NCI-H1105 (cell line): Measurements from ENCODE around the gene DFFB.

Experiments
- DNase-seq: peaks from one replicate; lab custom pipeline; 2025; lab: John Stamatoyannopoulos, UW

Gene DFFB

DNA sequence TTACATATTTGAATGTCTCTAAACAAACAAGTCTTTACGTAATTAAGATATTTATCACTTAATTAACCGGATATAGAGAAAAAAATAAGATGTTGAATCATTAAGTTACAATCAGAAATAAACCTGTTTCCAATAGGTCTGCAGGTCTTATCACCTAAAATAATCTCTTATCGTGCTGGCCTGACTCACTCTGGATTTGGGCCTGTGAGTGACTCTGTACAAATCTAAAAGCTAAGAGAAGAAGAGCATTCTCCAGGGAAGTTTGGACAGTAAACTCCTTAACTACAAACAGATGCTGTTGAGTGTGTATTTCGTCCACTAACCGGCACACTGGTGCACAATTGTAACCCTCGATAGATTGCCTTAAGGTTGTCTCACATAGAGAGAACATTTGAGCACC, 25.6 kb upstream of the DFFB start:
- DNase-seq, result no peak

DNA sequence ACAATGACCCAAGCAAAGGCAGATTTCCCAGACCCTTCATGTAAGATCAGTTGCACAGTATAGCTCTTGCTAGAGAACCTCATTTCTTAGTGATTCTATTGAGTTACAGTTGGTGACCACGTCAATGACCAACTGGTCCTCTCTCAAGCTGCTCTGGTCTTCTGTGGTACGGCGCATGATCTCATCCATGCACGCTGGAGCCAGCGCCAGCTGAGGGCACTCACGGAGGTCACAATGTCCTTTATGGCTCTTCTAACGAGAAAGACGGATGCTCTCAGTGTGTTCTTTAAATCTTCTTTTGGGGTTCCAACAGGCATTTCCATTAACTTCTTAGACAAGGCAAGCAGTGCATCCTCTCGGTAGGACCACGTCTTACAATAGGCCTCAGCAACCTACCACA, 22.6 kb upstream of the DFFB start:
- no peak for DNase-seq

DNA sequence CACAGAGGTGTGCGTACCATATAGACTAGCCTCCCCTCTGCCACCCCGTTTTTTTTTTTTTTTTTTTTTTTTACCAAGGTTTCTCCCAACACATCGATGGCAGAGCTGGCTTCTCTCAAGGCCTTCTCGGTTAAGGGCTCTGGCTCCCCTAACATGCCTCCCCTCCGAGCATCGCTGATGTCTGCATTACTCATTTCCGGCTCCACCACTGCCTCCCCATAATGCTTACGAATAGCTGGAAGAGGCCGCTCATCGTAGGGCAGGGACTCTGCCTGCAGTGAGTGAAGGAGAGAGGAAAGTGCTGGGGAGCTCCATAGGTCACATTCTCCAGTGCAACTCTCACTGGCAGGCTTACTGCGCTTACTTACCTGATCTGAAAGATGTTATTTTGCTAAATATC, 20.9 kb upstream of the DFFB start:
- no peak for DNase-seq

DNA sequence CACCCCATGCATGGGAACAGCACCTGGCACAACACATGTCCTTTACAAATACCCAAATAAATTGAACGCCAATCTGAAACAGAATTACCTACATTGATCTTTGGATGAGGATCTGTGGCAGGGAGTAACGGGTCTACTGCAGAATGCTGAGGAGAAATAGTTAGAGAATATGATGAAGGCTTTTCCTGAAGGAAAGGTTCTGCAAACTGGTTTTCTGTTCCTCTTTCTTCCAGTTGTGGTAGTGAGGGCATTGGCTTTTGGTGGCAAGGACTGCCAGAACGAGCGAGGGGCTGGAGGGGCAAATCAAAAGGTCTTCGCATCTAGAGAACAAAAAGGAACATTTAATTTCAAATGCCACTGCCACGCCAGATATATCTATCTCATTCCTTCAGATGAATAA, 20.1 kb upstream of the DFFB start:
- DNase-seq, result no peak

DNA sequence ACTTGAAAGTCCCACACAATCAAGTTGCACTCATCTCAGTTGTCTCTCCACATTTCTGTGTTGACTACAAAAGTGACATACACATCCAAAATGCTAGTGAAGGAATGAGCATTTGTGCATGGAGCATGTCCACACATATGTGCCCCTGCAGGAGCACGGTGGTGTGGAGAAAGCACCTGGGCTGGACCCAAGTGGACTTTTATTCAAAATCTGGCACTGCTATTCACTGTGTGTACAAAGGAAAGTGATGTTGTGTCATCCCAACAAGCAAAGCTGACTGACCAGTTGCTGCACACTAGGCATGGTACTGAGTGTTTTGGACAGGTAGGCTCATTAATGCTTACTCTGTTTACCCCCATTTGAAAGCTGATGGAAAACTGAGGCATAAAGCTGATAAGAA, 19.6 kb upstream of the DFFB start:
- no peak for DNase-seq

DNA sequence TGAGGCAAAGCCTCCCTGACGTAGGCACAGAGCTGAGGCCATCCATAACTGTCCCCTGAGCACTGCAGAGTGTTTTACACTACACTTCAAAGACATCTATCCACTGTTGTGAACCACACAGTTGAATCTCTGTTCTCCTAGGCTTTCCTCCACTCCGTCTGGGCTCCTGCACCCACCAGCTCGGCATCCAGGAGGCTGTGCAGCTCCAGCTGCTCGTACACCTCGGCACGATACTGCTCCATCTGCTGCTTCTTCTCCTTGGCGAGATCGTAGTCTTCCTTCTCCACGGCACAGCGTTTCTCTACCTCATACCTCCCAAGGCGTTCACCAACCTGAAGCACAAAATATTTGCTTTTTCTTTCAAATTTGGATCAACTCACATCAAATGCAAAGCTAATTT, 18.5 kb upstream of the DFFB start:
- no peak for DNase-seq

DNA sequence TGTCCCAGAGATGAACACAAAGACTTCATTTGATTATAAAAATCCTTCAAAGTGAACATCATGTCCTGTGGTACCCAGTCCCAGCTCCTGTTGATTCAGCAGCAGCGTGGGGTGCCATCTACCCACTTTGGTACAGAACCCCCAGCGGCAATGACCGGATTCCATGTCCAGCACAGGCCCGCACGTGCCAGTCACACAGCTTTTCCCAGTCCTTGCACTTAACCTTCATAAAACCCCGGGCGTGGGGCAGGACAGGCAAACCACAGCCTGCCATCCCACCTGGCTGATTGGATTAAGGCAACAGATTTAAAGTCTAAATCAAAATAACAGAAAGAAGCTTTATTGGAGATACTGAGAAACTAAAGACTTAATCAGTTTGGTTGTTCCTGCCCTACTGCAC, 15.8 kb upstream of the DFFB start:
- no peak for DNase-seq

DNA sequence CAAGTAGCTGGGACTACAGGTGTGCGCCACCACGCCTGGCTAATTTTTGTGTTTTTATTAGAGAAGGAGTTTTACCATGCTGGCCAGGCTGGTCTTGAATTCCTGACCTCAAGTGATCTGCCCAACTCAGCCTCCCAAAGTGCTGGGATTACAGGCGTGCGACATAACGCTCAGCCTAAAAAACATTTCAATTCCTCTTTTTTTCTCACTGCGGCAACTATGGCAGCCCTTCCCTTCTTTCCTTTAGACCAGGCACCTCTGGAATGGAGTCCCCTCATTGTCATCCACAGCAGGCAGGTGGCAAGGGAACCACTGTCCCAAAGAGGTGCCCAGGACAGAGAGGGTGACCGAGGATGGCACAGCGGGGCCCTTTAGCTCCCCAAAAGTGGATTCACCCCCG, 14.4 kb upstream of the DFFB start:
- no peak for DNase-seq

DNA sequence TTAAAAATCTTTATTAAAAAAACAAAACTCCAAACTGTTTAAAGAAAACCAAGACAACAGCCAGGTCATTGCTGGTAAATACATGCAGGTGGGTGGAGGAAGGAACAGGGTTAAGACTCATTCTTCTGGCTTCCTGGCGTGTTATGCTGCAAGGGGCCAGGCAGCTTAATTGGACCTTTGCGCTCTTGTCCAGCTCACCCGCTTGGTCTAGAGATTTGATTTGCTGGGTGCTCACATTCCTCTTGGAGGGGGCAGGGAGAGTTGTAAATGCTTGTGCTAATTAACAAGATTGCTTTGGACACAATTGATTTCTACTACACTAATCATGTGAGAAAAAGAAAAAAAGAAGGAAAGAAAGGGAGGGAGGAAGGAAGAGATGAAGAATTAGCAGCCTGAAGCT, 10.7 kb upstream of the DFFB start:
- no peak for DNase-seq

DNA sequence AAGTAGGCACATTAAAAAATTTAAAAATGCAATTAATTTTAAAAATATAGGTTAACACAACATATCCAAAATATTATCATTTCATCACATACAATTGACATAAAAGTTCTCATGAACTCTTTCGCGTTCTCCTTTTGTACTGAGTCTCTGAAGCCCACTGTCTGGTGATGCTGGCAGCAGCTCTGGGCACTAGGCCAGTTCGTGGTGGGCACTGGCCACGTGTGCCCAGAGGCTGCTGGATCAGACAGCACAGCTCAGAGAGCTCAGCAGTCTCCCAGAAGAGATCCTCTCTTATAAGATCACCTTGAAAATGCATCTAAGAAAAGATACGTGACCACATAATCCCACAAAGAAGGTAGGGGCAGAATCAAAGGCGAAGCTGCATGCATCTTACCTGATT, 10.2 kb upstream of the DFFB start:
- no peak for DNase-seq

DNA sequence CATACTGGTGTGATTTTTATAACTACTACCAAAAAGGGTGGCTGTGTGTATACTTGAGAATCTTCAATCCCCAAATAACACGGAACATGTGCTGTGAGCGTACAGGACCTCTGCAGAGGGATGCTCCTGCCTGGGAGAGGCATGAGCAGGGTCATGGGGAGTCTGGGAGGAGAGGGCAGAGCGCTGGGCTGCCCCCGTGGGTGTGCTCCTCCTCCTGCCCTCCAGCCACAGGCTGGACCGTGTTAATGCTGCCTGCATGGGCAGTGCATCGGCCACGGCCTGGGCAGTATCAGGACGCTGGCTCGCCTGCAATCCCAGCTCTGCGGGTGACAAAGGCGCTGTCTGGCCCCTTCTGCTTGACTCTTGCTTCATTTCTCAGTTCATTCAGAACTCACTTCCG, 6.4 kb upstream of the DFFB start:
- no peak for DNase-seq

DNA sequence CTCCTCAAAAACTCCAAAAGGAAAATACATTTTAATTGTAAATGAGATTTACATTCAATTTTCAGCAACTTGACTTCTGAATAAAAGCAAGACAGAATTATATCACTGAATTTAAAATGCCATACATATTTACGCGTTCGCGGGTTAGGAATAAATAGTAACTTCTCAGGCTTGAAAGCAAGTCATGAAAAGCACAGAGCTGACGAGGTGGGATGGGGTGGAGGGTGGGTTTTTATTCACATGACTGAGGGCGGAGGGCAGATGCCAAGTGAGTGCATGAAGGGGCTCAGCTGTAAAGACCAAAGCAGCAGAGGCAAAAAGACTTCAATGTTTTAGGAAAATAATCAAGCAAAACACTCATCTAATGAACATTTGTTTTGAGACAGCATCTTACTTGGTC, 6.0 kb upstream of the DFFB start:
- no peak for DNase-seq

DNA sequence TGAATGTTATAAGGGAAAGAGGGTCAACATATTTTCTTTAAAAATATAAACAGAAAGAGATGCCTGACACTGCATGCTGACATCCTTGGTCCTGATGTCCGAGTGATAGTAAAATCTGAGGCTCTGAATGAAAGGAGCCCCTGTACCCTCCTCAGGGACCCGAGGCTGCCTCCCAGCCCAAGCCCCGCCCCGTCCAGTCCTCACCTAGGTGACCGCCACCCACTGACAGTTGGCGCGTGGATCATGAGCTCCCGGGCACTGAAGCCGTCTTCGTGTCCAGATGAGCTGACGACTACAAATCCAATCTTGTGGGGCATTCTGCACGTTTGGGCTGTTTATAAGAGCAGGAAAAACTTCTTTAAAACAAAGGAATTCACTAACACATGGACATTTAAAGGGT, 5.2 kb upstream of the DFFB start:
- no peak for DNase-seq

DNA sequence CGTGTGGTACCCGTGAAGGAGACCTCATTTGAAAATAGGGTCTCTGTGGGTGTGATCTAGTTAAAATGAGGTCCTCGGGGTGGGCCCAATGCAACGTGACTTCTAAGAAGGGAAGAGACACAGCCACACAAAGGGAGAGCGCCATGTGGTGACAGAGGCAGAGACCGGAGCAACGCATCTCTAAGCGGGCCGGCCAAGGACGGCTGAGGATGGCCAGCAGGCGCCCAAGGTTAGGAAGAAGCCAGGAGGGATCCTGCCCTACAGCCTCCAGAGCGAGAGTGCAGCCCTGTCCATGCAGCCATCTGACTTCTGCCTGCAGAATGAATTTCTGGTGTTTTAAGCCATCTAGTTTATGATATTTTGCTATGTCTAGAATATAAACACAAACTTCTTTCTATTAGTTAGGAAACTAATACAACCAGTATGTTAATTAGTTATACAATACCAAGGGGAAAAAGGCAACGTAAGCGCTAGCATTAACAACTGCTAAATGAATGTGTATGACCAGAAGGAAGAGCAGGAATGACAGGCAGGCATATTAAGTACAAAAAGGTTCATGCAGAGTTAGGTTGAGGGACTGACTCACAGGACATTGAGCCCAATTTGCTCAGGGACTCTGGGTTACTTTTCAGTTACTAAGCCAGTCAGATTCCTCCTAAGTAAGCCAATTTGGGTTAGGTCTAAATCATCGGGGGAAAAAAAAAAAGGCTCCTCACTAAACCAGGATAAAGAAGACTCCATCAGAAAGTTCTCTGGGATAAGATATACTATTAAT, 4.4 kb upstream of the DFFB start:
- DNase-seq, result no peak

DNA sequence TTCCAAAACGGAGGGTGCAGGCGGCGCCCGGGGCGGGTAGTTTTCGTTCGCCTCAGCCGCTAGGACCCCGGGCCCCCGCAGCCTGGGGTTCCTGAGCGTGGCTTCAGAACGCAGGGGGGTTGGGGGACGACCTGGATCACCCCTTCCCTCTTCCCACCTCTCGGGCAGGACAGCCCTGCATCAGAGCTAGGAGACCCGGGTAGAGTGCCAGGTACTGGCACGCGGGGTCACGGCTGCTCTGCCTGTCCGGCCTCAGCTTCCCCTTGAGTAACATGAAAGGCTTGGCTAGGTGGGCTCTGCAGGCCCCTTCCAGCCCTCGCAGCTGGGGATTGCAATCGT, 484 bp downstream of the DFFB start:
- DNase-seq, result no peak

DNA sequence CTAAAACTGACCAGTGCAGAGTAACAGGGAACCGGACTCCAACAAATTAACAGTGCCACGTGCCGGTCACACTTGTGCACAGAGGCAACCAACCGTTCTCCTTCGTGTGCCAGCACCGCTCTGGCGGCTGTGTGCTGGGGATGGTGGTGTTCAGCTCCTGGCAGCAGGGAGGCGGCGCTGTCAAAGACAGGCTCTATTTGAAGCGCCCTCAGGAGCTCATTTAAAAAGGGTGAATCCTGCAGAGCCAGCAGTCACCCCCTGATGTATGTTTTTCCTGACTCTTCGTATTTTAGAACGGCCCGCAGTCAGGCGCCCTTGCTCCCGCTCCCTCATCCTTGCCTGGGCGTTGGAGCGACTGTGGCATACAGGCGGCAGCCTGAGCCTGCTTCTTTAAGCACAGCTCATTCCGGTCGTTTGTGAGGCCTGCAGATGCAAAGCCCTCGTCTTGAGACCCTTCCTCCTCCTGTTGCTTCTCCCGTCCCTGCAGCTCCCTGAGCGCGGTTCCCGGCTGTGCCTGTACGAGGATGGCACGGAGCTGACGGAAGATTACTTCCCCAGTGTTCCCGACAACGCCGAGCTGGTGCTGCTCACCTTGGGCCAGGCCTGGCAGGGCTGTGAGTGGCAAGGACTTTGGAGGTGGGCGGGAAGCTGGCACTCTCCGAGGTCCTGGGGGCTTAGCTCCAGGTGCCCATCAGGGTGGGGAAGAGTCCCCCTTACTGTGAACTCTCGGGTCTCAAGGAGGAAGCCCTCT, 1.1 kb downstream of the DFFB start:
- peak; percentile 1 for DNase-seq

DNA sequence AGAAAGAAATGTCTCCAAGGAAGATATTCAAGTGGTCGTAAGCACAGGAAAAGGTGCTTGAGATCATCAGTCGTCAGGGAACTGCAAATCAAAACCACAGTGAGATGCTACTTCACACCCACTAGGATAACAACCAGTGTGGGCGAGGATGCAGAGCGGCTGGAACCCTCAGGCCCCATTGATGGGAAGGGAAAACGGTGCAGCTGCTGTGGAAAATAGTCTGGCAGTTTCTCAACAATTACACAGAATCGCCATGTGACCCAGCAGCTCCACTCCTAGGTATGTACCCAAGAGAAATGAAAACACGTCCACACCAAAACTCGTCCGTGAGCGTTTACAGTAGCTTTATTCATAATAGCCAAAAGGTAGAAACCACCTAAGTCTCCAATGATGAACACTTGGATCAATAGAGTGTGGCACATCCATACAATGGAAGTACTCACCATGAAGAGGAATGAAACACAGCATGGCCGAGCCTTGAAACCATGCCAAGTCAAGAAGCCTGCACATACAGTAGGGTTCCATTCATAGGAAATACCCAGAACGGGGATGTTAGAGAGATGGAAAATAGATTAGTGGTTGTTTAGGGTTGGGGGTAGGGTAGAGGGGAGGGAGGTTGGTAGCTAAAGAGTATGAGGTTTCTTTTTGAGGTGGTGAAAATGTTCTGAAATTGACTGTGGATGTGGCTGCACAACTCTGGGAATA, 6.1 kb downstream of the DFFB start:
- DNase-seq, result no peak

DNA sequence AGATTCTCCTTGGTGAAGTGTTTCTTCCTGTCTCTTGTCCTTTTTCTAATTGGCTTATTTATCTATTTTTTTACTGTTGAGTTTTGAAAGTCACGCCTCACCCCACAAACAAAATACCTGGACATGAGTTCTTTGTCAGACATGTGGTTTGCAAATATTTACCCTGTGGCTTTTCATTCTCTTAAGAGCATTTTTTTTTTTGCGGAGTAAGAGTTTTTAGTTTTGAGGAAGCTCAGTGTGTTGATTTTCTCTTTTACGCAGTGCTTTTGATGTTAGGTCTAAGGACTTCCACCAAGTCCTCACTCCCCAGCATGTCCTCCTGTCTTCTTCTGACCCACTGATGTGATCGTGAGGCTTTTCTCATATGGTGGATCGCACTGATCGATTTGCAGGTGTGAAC, 7.6 kb downstream of the DFFB start:
- no peak for DNase-seq

DNA sequence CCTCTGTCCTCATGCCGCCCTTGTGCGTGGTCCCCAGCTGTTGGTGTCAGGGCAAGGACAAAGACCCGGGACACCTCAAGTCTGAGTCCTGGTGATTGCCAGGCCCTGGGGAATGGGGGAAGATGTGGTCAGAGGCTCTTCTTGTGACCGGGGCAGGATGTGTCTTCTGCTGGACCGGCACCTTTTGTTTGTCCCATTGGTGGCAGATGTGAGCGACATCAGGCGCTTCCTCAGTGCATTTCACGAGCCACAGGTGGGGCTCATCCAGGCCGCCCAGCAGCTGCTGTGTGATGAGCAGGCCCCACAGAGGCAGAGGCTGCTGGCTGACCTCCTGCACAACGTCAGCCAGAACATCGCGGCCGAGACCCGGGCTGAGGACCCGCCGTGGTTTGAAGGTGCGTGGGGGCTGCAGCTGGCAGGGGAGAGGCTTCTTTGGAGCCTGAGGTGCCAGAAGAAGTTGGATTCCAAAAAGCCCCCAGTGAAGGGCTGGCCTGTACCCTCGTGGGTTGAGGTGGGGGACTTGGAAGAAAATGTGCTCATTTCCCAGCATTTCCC, 8.4 kb downstream of the DFFB start:
- no peak for DNase-seq

DNA sequence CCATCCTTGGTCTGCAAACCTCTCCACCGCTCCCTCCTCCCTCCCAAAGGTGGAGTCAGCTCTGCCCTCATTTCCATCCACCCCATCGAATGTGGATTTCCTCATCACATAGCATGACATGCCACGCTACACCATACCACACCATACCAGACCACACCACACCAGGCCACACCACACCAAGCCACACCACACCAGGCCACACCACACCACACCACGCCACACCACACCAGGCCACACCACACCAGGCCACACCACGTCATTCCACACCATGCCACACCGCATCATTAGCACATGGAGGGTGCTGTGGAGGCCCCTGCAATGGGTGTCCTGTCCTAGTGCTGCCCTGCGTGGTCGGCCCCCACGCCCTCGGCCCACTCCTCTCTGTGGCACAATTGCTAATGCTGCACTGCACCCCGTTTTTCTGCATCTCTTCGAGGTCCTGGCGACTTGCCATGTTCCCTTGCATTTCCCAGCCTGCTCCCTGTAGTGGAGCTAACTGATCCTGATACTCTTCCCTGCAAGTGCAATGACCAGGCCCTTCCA, 11.3 kb downstream of the DFFB start:
- DNase-seq, result no peak

DNA sequence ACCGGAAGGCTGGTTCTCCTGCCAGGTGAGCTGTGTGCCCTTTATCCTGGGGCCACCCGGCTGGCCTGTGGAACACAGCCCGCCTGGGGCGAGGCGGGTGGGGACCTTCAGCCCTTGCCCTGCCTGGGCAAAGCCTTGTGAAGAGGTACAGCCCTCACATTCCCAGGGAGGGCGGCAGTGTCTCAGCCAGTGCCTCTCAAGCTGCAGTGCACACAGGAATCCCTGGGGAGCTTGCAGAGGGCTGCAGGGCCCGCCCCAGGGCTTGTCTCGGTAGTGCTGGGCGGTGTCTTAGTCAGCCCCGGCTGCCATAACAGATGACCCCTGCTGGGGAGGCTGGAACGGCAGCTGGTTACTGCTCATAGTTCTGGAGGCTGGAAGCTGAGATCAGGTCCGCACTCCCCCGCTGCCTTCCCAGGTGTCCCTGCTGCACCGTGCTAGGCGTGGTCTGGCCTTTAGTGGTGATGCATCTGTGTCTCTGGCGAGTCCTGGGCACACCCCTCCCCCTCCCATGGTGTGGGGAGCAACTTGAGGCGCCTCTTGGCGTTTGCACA, 12.6 kb downstream of the DFFB start:
- no peak for DNase-seq

DNA sequence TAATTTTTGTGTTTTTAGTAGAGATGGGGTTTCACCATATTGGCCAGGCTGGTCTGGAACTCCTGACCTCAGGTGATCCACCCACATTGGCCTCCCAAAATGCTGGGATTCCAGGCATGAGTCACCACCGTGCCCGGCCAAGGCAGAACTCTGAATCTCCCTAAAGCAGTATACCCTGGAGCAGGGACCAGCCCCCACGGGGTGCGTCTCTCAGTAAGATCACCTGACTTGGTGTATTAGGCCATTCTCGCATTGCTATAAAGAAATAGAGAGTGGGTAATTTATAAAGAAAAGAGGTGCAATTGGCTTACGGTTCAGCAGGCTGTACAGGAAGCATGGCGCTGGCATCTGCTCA, 14.2 kb downstream of the DFFB start:
- DNase-seq, result no peak

DNA sequence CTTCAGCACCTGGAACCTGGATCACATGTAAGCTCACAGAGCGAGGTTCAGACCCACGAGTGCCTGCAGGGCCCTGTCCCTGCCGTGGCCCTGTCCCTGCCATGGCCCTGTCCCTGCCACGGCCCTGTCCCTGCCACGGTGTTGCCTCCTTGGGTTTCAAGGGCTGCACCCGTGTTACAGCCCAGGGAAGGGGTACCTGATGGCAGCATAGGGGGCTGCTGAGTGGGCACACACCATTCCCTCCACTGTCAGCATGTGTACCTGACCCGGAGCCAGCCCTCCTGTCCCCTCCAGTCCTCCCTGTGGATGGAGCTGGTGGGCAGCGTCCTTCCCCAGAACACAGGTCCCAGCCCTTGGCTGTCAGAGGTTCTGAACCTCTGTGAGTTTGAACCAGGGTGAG, 15.3 kb downstream of the DFFB start:
- no peak for DNase-seq
